Globus pallidus (tissue), 1 donor: Measurements from ENCODE around the gene TMEM219.

Source experiments
- DNase-seq: peaks from one replicate; pipeline ENCODE4 v3.0.0-alpha.2; 2015; ENCODE audit warnings: low spot score

Gene TMEM219

DNA sequence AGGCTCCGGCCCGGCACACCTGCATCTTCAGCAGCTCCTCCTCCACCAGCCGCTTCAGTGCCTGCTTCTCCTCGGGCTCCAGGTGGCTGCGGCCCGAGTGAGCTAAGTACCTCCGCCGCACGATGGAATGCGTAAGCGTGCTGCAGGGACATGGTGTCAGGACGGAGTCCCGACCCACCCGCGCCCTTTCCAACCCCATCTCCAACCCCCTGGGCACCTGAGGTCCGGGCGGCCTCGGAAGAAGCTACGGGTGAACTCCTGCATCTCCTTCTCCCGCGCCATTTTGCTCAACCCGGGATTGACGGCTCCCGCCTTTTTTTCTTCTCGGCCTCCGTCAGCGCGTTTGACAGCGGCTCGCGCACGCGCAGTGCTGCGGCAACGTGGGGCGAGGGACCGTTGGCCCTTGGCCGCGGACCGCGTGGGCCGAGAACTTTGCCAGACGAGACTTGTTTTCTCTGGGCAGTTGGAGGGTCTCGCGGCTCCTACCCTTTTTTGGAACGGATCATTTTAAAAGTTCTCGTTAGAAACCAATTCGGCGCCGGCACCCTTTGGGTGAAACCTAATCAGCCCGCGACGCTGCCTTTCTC, 33.5 kb downstream of the TMEM219 start, which contains the start of gene HIRIP3:
Gene HIRIP3, minus strand, starts transcription at position 294 of the 587 bp plus-strand sequence. Its CDS starts 12 bp downstream, at position 282.
- DNase-seq = peak; percentile 84

DNA sequence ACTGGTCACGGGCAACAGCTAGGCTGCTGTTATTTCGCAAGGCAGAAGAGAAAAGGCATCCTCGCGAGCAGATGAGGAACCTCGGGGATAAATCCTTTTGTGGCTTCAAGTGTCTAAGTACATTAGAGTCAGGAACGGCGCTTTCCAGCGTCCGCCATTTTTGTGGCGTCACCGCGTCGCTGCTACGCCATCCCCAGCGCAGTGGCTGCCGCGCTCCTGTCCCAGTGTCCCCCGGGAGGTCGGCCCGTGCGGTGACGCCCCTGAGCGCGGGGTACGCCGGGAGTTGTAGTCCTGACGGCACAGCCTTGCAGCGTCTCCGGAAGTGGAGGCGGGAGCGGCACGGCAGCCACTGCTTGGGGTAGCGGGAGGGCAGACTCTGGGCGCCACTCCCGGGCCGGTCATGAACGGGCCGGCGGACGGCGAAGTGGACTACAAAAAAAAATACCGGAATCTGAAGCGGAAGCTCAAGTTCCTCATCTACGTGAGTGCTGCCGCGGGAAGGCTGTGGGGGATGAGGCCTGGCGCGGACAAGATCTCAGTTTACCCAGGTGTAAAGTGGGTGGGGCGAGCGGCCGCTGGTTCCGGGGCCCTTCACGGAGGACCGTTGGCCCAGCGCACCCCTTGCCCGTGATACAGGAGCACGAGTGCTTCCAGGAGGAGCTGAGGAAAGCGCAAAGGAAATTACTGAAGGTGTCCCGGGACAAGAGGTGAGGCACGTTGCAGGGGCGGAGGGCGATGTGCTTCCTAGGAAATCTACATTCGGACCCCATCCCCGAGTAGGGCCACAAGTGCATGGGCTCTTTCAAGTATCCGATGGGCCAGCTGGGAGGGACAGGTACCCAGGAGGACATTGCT, 34.3 kb downstream of the TMEM219 start, which contains the start of gene INO80E:
Gene INO80E, plus strand, starts transcription at position 331 of the 855 bp plus-strand sequence. Its CDS starts 70 bp downstream, at position 401.
- DNase-seq = peak; percentile 98

DNA sequence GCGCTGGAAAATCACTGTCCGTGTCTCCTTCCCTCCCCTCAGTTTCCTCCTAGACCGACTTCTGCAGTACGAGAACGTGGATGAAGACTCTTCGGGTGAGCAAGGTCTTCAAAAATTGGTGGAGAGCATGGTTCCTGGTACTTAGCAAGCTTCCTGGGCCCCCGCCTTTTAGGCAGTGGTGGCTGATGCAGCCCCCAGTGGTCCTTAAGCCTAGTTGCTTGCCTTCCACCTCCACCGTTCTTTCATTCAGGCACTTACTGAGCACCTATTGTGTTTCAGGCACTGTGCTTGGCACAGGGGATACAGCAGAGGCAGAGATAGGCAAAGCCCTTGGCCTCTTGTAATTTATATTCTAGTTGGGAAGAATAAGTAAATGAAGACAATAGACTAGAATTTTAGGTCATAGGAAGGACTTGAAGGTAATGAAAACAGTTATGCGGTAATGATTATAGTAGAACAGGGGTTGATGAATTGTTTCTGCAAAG, 34.9 kb downstream of the TMEM219 start:
- no peak for DNase-seq

DNA sequence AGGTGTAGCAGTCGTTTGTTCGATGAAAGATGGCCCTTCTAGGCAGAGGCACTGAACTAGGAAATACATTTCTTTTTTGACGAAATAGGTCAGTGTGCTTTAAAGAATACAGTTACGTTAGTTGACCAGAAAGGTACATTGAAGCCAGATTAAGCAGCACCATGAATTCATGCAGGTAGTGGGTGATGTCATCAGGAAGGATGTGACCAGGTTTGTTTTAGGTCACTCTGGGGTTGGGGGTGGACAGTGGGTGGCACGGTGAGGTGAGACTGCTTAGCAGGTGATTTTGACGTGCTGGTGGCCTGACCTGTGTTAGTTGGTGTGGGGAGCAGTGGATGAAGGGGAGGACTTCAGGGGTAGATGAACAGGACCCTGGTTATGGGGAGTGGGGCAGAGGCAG, 37.7 kb downstream of the TMEM219 start:
- DNase-seq = no peak

DNA sequence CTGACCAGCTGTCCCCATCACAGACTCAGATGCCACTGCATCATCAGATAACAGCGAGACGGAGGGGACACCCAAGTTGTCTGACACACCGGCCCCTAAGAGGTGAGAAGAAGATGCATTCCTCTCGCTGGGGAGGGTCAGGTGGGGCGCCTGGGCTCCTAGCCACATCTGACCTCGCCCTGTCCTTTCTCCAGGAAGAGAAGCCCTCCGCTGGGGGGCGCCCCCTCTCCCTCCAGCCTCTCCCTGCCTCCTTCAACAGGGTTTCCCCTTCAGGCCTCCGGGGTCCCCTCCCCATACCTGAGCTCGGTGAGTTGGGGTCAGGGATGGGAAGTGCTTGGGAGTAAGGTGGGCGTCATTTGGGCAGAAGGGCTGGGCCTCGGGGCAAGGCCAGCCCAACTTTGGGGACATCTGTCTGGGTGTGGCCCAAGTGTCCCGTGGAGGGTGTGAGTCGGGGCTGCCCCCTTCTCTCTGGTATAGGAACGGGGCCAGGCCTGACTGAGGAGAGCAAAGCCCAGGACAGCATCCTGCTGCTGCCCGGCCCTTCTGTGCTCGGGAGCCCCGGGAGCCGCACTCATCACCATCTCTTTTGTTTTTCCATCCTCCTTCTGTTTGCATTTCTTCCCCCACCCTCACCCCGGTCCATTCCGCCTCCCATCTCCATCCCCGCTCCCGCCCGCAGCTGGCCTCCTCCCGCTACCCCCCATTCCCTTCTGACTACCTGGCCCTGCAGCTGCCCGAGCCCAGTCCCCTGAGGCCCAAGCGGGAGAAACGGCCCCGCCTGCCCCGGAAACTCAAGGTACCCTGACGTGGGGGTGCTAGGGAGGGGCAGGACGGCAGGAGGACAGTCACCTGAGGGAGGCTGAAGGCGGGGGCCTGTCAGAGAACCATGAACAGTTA, 39.1 kb downstream of the TMEM219 start:
- no peak for DNase-seq

DNA sequence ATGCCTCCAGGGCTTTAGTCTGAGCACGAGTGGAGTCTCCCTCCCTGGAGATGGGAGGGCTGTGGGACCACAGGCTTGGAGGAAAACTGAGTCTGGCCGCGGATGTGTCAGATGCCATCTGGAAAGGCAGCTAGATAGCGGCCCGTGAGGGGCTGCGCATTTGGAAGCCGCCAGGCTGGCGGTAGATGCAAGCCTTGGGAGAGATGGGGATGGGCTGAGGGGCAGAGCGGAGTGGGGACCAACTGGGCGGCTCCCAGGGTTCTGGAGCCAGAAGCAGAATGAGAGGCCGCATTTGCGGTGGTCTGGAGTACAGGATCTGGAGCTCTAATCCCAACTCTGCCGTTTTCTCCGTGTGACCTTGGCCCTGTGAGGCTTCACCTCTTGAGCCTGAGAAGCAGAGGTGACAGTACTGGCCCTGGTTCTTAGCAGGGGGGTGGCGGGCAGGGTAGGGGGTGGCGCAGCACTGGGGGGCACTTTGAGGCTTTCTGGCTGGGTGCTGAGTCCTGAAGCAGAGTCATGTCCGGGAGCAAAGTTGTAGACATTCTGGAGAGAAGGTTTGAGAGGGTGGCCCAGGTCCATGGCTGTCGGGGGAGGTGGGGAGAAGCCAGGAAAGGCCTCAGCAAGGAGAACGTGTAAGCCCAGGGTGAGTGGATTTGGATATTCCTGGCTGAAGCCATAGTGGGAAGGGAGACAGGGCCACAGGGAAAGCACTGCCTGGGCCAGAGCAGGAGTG, 40.9 kb downstream of the TMEM219 start:
- DNase-seq = no peak

DNA sequence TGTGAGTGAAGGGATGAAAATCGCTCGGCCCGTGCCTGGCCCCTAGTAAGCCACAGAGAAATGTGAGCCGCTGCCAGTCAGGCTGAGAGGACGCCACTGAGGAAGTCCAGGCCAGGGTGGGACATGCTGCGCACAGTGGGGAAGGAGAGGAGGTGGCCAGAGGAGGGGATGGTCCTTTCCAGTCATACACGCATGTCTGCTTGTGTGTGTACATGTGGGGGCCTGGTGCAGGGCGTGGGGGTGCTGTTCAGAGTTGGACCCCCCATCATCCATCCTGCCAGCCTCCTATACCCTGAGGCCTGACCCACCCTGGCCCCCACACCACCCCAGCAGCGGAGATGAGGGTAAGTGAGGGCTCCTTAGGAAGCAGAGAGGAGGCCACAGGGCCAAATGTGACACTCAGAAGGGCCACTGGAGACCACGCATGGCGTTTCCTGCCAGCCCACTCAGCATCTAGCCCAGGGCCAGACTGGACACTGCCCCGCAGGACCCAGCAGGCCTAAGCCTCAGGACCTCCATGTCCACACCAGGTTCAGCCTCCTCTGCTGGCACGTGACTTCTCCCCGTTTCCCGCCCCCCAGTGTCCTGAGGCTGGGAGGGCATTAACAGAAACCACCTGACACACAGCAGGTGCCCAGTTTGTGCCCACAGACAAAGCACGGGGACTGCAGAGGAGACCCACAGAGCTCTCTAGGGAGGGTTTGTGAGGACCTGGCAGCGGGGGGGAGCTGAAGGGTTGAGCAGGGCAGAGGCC, 42.0 kb downstream of the TMEM219 start:
- no peak for DNase-seq

DNA sequence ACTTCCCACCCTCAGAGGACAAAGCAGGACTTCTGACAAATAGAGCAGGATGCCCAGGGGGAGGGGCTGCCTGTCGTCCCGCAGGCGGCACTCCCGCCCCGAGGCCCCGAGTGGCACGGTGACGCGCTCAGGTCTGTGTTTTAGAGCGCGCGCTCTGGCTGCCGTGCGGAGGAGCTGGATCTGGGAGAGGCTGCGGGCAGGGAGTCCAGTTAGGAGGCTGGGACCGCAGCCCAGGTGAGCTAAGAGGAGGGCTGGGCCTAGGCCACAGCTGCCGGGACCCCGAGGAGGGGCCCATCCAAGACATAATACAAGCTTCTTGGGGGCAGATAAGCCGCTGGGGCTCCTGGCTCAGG, 42.5 kb downstream of the TMEM219 start:
- DNase-seq = no peak

DNA sequence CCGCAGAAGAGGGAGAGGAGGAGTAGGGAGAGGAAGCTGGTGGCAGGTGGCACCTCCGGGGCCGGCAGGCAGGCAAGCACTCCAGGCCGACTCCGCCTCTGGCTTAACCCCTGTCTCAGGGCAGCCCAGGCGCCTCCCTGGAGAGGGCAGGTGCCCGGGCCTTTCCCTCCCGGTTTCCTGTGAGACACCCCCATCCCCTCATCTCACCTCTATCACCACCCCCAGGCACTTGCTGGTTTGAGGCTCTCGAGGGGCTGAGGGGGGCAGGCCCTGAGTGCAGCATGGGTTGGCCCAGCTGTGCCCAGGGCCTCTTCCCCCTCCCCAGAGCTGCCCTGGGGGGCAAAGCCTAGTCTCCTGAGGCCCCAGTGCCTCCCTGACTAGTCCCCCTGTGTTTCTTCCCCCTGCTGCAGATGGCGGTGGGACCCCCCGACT, 42.9 kb downstream of the TMEM219 start:
- DNase-seq = no peak

DNA sequence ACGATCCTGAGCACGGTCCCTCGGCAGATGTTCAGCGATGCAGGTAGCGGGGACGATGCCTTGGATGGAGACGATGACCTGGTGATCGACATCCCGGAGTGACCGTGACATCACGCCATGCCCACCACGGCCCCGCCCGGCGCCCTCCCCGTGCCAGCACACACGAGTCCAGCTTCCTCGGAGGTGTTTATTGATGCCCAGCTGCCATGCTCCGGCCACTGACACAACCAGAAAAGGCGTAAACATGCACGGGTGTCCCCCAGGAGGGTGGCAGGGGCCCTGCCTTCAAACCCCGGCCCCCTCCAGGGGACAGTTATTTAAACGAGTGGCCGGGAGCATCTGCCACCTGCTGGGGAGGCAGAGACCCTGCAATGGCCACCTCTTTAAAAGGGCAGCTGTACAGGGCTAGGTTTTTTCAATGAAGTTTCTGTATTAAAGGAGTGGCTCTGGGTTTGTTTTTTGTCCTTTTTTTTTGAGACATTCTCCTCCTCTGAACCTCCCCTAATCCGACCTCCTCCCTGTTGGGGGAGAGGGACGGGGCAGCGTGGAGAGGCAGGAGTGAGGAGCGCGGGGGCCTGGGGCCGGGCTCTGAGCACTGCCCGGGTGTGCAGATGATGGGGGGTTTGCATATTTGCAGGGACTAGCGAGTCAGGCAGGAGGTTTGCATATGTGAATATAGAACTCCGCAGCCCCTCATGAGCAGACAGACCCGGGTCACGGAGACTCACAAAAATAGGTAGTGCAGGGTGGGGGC, 43.6 kb downstream of the TMEM219 start:
- peak; percentile 11 for DNase-seq

DNA sequence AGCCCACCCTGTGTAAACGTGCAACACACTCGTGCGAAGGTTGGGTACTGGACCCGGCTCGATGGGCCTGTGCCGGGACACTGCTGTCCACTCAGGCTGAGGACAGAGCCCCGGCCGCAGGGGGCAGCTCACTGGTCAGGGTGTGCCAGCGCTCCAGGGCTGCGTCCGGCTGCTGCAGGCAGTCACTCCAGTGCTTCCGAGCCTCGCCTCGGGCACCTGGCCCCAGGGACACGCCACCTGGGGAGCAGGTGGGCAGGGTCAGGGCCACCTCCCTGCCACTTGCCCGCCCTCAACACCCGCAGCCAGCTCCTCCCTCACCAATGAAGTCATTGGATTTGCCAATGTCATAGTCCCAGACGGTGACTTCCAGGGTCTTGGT, 44.2 kb downstream of the TMEM219 start:
- no peak for DNase-seq

DNA sequence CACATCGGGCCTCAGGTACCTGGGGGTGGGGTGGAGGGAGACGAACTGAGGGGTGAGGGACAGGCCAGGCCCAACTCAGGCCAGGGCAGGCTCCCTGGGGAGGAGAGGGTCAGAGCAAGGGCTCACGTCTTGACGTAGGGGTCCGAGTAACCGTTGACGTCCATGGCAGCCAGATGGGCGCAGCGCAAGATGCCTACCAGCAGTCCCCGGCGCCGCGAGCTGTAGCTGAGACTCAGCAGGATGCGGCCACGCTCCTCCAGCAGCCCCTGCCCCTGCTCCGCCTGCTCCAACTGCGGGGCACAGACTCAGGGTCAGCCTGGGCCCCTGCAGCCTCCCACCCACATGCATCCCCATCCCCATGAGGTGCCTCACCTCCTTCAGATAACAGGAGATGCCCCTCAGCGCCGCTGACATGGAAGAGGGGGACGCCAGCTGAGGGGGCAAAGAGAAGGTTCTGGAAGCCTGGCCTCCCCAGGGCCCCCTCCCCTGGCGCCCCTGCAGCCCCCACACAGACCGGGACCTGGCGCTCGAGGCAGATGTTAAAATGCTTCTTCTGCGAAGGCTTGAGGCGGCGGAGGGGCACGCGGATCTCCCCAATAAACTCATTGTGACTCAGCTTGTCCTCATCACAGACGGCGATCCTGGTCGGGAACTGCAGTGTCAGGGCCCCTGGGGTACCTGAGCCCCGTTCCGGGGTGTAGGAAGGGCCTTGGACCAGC, 44.9 kb downstream of the TMEM219 start:
- no peak for DNase-seq

DNA sequence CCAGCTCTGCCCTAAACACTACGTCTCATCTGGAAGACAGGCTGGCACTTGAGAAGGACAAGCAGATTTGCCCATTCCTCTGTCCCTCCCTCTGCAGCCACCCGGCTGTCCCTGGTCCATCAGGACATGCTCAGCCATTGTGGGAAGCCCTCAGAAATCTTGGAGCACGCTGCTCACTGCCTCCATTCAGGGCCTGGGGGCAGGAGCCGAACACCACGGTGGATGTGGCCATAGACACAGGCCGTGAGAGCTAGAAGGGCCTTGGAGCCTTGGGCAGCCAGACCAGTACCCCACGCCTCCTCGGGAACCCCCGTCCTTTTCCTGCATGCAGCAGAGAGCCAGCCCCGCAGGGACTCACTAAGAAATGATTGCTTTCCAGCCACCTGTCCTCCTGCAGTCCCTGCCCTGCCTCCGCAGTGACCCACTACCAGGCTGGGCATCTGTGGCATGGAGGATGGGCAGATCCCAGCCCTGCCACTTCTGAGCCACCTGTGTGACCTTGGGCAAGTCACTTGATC, 45.6 kb downstream of the TMEM219 start:
- DNase-seq = no peak

DNA sequence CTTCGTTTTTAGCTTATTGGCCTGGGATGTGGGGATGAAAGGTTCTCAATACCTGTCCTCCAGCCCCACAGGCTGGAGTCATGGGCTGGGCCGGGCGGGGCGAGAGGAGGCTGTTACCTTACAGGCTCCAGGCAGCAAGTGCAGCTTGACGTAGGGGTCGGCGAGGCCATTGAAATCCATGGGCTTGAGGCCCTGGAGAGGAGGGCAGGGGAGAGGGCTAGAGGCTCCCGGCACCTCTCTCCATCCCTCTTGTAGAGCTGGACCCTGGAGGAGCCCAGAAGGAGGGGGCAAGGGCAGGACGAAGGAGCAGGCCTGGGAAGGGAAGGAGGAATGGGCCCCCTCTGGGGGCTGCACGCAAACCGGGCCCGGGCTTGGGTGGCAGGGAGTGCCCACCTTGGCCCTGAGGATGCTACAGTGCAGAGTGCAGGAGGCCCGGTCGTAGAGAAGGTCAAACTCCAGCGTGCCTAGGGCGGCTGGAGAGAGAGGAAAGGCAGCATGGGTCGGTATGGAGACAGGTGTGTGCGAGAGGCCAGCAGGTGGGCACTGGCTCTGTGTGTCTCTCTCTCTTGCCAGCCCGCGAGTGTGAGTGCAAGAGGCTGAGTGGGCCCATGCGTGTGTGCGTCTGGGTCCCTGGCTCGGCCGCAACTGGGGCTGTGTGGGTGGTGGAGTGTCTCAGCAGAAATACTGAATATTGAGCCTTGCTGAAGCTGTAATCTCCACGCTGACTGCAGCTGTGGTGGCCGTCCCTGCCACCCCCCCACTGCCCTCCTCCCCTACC, 47.4 kb downstream of the TMEM219 start:
- no peak for DNase-seq

DNA sequence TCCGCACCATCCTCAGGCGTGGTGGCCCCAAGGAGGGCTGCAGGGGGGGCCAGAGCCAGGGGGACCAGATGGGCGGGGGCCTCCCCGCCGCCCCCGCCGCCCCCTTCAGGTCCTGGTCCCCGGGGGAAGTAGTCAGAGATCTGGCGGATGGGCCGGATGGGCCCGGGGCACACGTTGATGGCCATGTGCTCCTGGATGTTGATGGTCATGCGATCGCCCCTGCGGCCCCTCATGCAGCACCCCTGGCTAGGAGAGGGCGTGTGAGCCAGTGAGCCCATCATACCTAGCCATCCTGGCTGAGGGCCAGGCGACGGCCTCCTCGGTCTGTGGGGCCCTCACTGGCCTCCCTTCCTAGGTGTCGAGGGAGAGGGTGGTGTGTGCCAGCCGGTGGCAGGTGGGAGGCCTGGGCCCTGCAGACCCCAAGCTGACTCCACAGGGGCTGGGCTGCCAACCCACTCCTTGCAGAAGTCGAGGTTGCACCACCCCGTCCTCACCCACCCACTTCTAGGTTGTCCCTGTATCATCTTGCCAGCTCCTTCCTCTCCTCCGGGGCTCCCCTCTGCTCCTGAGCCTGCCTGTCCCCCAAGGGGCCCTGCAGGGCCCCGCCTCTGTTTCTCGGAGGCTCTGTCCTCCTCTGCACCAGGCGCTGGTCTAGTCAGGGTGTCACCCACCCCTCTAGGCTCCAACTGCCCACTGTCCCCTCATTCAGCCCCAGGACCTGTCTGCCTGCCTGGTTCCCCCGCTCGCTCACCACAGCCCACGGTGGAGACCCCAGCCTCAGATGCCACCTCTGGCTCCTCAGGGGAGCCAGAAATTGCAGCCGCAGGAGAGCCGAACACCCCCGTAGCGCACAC, 48.3 kb downstream of the TMEM219 start:
- no peak for DNase-seq

DNA sequence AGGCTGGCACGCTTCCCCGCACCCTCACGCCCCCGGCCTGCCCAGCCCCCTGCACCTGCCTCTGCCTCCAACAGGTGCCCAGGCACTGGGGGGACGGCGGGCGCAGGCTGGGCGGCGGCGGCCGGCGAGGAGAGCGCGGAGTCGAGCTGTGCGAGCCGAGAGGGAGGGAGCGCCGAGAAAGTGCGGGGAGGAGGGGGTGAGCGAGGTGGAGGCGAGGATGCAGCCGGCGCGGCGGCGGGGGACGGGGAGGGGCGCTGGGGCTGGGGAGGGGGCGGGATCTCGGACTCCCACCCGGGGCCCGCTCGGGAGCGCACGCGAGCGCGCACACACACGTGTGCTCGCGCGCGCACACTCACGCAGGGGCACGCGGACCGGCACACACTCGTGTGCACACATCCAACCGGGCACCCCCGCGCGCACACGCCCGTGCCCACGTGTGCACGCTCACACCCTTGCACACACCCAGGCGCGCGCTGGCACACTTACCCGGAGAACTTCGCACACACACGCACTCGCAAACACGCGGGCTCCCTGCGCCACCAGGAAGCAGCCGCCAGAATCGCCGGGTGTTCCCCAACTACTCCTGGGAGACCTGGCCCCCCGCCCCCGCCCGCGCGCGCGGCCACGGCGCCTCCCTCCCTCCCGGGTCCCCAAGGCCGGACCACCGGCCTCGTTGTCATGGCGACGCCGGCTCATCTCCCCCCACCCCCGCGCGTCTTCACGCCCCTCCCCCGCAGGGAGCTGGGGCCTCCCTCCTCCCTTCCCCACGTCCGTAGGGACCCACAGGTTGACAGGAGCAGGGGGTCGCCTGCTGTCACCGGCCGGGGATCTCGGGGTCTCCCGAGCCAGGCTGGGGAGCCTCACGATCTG, 49.2 kb downstream of the TMEM219 start, which contains the start of gene DOC2A:
Gene DOC2A, minus strand, starts transcription at position 184 of the 870 bp plus-strand sequence. CDS start 805 bp downstream, outside the sequence.
- no peak for DNase-seq
